ENCODE results near the gene SKAP2.

SKAP2 gene

DNA sequence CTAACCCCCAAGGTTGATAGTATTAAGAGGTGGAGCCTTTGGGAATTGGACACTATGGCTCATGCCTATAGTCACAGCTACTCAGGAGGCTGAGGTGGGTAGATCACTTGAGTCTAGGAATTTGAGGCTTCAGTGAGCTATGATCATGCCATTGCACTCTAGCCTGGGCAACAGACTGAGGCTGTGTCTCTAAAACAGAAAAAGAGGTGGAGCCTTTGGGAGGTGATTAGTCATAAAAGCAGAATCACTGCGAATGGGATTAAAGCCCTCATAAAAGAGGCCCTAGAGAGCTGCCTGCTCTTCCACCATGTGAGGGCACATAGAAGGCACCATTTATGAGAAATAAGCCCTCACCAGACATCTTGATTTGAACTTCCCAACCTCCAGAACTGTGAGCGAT is 81.9 kb downstream of the SKAP2 start:
- Histone ChIP-seq H3K36me3 (ENCODE audit: control insufficient read depth, insufficient read depth, low read length) (no peaks in the 10 kb centered on the region), H3K4me1 (ENCODE audit: control insufficient read depth, insufficient read depth, low read length, poor library complexity, severe bottlenecking) (no peaks in the 10 kb centered on the region), H3K9me3 (ENCODE audit: control insufficient read depth, low read length) (no peaks in the 10 kb centered on the region), H3K4me3 (ENCODE audit: insufficient read depth, low read depth, low read length, poor library complexity, severe bottlenecking) (no peak overlapping the region), H3K27ac (ENCODE audit: insufficient read depth, low read length, poor library complexity, severe bottlenecking) (no peak overlapping the region), H3K27me3 (replicated peaks; ENCODE audit: control insufficient read depth, insufficient read depth, low read length, poor library complexity, severe bottlenecking) (no peaks in the 10 kb centered on the region)
- DNase-seq = no peak

DNA sequence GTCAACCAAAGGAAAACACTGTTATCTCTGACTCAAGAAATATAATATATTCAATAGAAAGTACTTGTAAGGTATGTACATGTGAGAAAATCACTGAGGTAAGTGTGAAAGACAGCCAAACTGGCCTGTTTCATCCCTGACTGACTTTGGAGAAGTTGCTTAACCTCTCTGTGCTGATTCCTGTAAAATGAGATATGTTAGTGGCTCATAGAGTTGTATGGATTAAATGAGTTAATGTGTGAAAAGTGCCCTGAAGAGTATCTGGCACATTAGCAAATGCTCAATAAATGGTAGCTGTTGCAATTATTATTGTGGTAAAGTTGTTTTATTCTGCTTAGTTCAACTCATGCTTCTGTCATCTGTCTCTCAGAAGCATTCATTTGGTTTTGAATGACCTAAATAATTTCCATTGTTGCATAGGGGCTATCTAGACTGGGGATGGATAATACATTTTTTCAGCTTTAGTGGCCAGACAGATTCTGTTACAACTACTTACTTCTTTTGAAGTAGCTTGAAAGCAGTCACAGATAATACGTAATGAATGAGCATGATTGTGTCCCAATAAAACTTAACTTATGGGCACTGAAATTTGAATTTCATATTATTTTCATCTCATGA is 84.3 kb downstream of the SKAP2 start:
- H3K9me3 ChIP-seq (ENCODE audit: control insufficient read depth, low read length) = no peaks in the 10 kb centered on the region
- no peak overlapping the region for H3K4me3 ChIP-seq (ENCODE audit: insufficient read depth, low read depth, low read length, poor library complexity, severe bottlenecking)
- H3K36me3 ChIP-seq (ENCODE audit: control insufficient read depth, insufficient read depth, low read length) = no peaks in the 10 kb centered on the region
- no peaks in the 10 kb centered on the region for H3K27me3 ChIP-seq (replicated peaks; ENCODE audit: control insufficient read depth, insufficient read depth, low read length, poor library complexity, severe bottlenecking)
- H3K27ac ChIP-seq (ENCODE audit: insufficient read depth, low read length, poor library complexity, severe bottlenecking) = no peak overlapping the region
- no peaks in the 10 kb centered on the region for H3K4me1 ChIP-seq (ENCODE audit: control insufficient read depth, insufficient read depth, low read length, poor library complexity, severe bottlenecking)
- DNase-seq = no peak

DNA sequence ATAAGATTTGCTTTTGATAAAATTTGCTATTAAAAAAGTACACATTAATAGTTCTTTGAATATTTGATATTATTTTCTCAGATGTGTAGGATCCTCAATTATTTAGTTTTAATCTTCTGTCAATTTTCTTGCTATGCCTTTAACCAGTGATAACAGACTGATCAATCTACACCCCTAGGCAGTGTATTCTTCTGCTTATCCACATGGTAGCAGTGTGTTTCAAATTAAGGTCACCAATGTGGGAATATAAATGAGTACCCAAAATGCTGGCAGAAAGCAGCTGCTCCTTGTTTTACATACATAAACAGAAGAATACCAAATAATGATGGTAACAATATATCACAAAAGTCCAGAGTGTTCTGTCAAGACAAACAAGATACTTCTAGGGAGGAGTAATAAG is 87.0 kb downstream of the SKAP2 start:
- H3K4me1 ChIP-seq (ENCODE audit: control insufficient read depth, insufficient read depth, low read length, poor library complexity, severe bottlenecking) = no peaks in the 10 kb centered on the region
- no peaks in the 10 kb centered on the region for H3K9me3 ChIP-seq (ENCODE audit: control insufficient read depth, low read length)
- DNase-seq = no peak
- no peak overlapping the region for H3K4me3 ChIP-seq (ENCODE audit: insufficient read depth, low read depth, low read length, poor library complexity, severe bottlenecking)
- no peaks in the 10 kb centered on the region for H3K36me3 ChIP-seq (ENCODE audit: control insufficient read depth, insufficient read depth, low read length)
- no peak overlapping the region for H3K27ac ChIP-seq (ENCODE audit: insufficient read depth, low read length, poor library complexity, severe bottlenecking)
- no peaks in the 10 kb centered on the region for H3K27me3 ChIP-seq (replicated peaks; ENCODE audit: control insufficient read depth, insufficient read depth, low read length, poor library complexity, severe bottlenecking)

DNA sequence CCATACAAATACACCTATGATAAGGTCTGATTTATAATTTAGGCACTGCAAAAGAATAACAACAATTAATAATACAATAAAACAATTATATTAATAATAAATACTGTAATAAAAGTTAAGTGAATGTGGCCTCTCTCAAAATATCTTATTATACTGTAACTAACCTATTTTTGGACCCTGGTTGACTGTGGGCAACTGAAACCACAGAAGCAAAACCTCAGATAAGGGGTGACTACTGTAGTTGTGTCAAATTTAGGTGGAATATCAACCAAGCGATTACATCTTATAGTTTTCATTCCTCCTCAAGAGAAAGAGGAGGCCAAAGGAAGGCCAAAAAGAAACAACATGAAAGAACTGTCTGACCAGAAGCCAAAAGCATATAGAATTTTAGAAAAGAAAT is 103.9 kb downstream of the SKAP2 start:
- no peak for DNase-seq

DNA sequence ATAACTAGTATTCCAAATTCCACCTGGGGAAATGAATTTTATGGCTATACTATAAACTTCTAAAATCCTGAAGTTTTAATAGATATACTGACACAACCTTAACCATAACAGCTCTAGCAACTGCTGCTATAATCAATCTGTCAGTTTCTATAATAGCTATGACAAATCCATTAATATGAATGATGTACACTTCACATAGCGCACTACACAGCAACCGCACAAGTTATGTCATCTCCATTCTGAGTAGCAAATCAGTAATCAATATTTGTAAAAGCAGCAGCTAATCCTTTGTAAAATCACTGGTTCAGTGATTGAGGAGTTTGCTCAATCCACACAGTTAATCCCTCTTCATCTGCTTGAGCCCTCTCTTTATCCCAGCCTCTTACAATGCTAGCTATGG is 105.3 kb downstream of the SKAP2 start:
- no peaks in the 10 kb centered on the region for H3K4me1 ChIP-seq (ENCODE audit: control insufficient read depth, insufficient read depth, low read length, poor library complexity, severe bottlenecking)
- H3K36me3 ChIP-seq (ENCODE audit: control insufficient read depth, insufficient read depth, low read length) = no peaks in the 10 kb centered on the region
- no peak for DNase-seq
- no peak overlapping the region for H3K27ac ChIP-seq (ENCODE audit: insufficient read depth, low read length, poor library complexity, severe bottlenecking)
- H3K4me3 ChIP-seq (ENCODE audit: insufficient read depth, low read depth, low read length, poor library complexity, severe bottlenecking) = no peak overlapping the region
- H3K9me3 ChIP-seq (ENCODE audit: control insufficient read depth, low read length) = no peaks in the 10 kb centered on the region
- H3K27me3 ChIP-seq (replicated peaks; ENCODE audit: control insufficient read depth, insufficient read depth, low read length, poor library complexity, severe bottlenecking) = no peaks in the 10 kb centered on the region

More for the DNA sequence above, 103.9 kb downstream of the SKAP2 start:
- Histone ChIP-seq H3K27me3 (replicated peaks; ENCODE audit: control insufficient read depth, insufficient read depth, low read length, poor library complexity, severe bottlenecking) (no peaks in the 10 kb centered on the region), H3K27ac (ENCODE audit: insufficient read depth, low read length, poor library complexity, severe bottlenecking) (no peak overlapping the region), H3K4me3 (ENCODE audit: insufficient read depth, low read depth, low read length, poor library complexity, severe bottlenecking) (no peak overlapping the region), H3K36me3 (ENCODE audit: control insufficient read depth, insufficient read depth, low read length) (no peaks in the 10 kb centered on the region), H3K9me3 (ENCODE audit: control insufficient read depth, low read length) (no peaks in the 10 kb centered on the region), H3K4me1 (ENCODE audit: control insufficient read depth, insufficient read depth, low read length, poor library complexity, severe bottlenecking) (no peaks in the 10 kb centered on the region)

DNA sequence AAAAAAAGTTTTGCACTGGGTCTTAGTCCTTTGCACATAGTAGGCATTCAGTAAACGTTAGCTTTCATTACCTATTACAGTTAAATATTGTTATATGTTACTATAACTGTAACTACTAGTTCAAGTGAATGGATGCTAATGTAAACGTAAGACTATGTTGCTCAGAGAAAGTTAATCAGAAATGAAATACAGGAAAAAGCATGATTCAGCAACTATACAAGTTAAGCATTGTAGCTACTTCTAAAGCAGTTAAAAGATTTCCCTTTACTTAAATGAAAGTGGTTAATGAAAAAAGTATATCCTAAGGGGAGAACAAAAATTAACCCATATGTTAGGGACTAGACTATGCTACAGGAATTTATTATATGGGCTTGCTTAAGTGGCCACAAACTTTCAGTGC is 121.2 kb downstream of the SKAP2 start:
- Histone ChIP-seq H3K4me1 (ENCODE audit: control insufficient read depth, insufficient read depth, low read length, poor library complexity, severe bottlenecking) (no peaks in the 10 kb centered on the region), H3K9me3 (ENCODE audit: control insufficient read depth, low read length) (no peaks in the 10 kb centered on the region), H3K27ac (ENCODE audit: insufficient read depth, low read length, poor library complexity, severe bottlenecking) (no peak overlapping the region), H3K27me3 (replicated peaks; ENCODE audit: control insufficient read depth, insufficient read depth, low read length, poor library complexity, severe bottlenecking) (no peaks in the 10 kb centered on the region), H3K36me3 (ENCODE audit: control insufficient read depth, insufficient read depth, low read length) (no peaks in the 10 kb centered on the region), H3K4me3 (ENCODE audit: insufficient read depth, low read depth, low read length, poor library complexity, severe bottlenecking) (no peak overlapping the region)
- no peak for DNase-seq

DNA sequence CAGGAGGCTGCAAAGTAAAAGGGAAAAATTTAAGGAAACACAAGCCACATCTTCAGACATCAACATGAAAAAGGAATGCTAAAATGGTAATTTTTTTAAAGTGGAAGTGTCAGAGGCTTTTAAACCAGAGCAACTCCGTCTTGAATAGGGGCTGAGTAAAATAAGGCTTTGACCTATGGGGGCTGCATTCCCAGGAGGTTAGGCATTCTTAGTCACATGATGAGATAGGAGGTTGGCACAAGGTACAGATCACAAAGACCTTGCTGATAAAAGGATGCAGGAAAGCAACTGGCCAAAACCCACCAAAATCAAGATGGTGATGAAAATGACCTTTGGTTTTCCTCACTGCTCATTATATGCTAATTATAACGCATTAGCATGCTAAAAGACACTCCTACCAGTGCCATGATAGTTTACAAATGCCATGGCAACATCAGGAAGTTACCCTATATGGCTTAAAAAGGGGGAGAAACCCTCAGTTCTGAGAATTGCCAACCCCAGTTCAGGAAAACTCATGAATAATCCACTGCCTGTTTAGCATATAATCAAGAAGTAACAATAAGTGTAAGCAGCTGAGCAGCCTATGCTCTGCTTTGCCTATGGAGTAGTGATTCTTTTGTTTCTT is 128.3 kb downstream of the SKAP2 start:
- Histone ChIP-seq H3K27ac (ENCODE audit: insufficient read depth, low read length, poor library complexity, severe bottlenecking) (no peak overlapping the region), H3K27me3 (replicated peaks; ENCODE audit: control insufficient read depth, insufficient read depth, low read length, poor library complexity, severe bottlenecking) (no peaks in the 10 kb centered on the region), H3K36me3 (ENCODE audit: control insufficient read depth, insufficient read depth, low read length) (no peaks in the 10 kb centered on the region), H3K9me3 (ENCODE audit: control insufficient read depth, low read length) (no peaks in the 10 kb centered on the region), H3K4me3 (ENCODE audit: insufficient read depth, low read depth, low read length, poor library complexity, severe bottlenecking) (no peak overlapping the region), H3K4me1 (ENCODE audit: control insufficient read depth, insufficient read depth, low read length, poor library complexity, severe bottlenecking) (no peaks in the 10 kb centered on the region)
- no peak for DNase-seq

DNA sequence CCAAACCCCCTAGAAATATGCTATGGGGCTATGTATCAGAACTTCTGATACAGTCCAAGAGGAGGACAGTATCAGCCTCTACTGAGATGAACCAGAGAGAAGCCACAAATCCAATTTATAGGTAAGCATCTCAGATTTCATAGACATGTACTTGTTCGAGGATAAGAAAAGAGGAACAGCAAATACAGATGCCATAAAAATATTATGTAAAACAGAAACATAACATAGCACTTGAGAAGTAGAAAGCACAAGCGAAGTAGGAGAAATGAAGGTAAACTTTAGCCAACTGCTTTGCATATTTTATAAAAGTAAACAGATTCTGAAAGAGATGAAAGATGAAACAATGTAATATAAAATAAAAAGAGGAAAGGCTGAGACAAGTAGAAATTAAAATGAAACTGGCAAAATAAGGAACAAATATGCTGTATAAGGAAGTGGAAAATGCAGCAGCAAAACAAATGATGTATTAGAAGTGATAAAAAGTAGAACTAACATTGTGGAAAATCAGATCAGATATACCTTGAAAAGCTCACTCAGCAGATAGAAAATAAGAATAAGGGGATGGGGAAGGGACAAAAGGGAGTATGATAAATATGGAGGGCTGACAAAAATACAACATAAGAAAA is 135.1 kb downstream of the SKAP2 start:
- Histone ChIP-seq H3K36me3 (ENCODE audit: control insufficient read depth, insufficient read depth, low read length) (no peaks in the 10 kb centered on the region), H3K4me1 (ENCODE audit: control insufficient read depth, insufficient read depth, low read length, poor library complexity, severe bottlenecking) (no peaks in the 10 kb centered on the region), H3K27me3 (replicated peaks; ENCODE audit: control insufficient read depth, insufficient read depth, low read length, poor library complexity, severe bottlenecking) (no peaks in the 10 kb centered on the region), H3K27ac (ENCODE audit: insufficient read depth, low read length, poor library complexity, severe bottlenecking) (no peak overlapping the region), H3K4me3 (ENCODE audit: insufficient read depth, low read depth, low read length, poor library complexity, severe bottlenecking) (no peak overlapping the region), H3K9me3 (ENCODE audit: control insufficient read depth, low read length) (no peaks in the 10 kb centered on the region)
- no peak for DNase-seq

DNA sequence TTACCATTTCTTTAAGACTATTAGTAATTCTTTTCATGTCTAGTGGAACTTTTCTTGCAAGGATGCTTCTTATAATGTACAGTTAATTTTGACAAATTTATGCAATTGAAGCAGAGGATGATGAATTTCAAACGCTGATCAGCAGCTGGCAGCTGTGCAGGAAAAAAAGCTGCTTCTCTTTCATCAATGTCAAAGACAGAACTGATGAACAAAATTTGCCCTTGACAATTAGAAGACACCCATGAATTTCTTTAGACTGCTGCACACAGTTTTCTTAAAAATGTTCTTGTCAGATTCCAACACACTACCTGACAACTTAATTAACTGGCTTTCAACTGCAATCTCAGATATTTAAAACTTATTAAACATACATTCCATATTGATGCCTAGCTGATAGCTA is 138.3 kb downstream of the SKAP2 start:
- no peak overlapping the region for H3K4me3 ChIP-seq (ENCODE audit: insufficient read depth, low read depth, low read length, poor library complexity, severe bottlenecking)

DNA sequence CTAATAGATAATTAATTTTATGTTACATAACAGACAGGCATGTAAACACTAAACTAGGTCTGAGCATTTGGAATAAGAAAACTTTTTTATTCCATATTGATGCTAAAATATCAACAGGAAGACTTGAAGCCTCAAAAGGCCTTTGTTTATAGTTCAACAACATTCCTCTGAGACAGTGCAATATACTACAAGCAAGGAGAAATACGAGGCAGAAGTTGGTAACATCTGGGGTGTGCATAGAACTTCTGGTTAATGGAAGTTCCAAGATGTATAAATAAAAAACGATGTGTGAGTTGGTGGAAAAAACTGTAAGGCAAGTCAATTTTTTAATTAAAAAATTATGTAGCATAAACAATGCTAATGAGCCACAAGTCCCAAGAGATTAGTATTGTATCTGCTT is 139.6 kb downstream of the SKAP2 start:
- Histone ChIP-seq H3K27me3 (replicated peaks; ENCODE audit: control insufficient read depth, insufficient read depth, low read length, poor library complexity, severe bottlenecking) (no peaks in the 10 kb centered on the region), H3K4me3 (ENCODE audit: insufficient read depth, low read depth, low read length, poor library complexity, severe bottlenecking) (no peak overlapping the region), H3K9me3 (ENCODE audit: control insufficient read depth, low read length) (no peaks in the 10 kb centered on the region), H3K4me1 (ENCODE audit: control insufficient read depth, insufficient read depth, low read length, poor library complexity, severe bottlenecking) (no peaks in the 10 kb centered on the region), H3K36me3 (ENCODE audit: control insufficient read depth, insufficient read depth, low read length) (no peaks in the 10 kb centered on the region), H3K27ac (ENCODE audit: insufficient read depth, low read length, poor library complexity, severe bottlenecking) (no peak overlapping the region)
- no peak for DNase-seq

More for the DNA sequence above, 138.3 kb downstream of the SKAP2 start:
- Histone ChIP-seq H3K36me3 (ENCODE audit: control insufficient read depth, insufficient read depth, low read length) (no peaks in the 10 kb centered on the region), H3K9me3 (ENCODE audit: control insufficient read depth, low read length) (no peaks in the 10 kb centered on the region), H3K4me1 (ENCODE audit: control insufficient read depth, insufficient read depth, low read length, poor library complexity, severe bottlenecking) (no peaks in the 10 kb centered on the region), H3K27me3 (replicated peaks; ENCODE audit: control insufficient read depth, insufficient read depth, low read length, poor library complexity, severe bottlenecking) (no peaks in the 10 kb centered on the region), H3K27ac (ENCODE audit: insufficient read depth, low read length, poor library complexity, severe bottlenecking) (no peak overlapping the region)
- DNase-seq = no peak

Measured in effector memory CD4-positive, alpha-beta T cell (primary cell).